OCI-M2 (cell line): ENCODE measurements around the gene ETDC.

ENCODE experiments used
- DNase-seq: peaks from one replicate; lab custom pipeline; 2025; ENCODE audit not compliant: unreplicated experiment; lab: John Stamatoyannopoulos, UW

ETDC gene

DNA sequence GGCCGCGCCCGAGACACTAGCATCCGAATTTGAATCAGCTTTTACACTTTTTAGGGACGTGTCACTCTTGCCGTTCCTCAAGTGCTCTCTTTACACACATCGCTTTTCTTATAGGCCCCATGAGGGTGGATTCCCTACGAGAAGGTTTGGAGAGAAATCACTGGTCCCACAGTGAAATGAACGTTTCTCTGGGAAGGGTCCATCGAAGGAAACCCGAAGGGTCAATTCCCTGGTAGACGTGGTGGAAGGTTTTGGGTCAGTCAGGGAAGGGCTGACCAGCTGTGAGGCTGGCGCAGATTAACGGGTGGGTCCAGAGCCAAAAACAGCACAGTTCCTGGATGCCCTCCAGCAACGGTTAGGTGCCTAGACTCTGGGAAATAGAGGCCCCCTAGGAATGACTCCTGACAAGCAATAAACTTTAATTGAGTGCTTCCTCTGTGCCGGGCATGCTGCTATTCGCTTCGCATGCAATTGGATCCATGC lies 35.9 kb downstream of the ETDC start:
- no peak for DNase-seq

DNA sequence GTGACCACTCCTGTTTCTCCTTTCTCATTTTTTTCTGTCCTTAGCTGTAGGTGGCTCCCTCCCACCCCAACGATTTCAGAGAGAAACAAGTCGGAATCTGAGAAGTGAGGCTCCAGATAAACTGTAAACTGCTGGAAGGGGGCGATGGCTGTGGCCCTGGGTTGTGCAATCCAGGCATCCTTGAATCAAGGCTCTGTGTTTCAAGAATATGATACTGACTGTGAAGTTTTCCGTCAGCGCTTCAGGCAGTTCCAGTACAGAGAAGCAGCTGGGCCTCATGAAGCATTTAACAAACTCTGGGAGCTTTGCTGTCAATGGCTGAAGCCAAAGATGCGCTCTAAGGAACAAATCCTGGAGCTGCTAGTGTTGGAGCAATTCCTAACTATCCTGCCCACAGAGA lies 37.7 kb downstream of the ETDC start:
- DNase-seq = no peak

DNA sequence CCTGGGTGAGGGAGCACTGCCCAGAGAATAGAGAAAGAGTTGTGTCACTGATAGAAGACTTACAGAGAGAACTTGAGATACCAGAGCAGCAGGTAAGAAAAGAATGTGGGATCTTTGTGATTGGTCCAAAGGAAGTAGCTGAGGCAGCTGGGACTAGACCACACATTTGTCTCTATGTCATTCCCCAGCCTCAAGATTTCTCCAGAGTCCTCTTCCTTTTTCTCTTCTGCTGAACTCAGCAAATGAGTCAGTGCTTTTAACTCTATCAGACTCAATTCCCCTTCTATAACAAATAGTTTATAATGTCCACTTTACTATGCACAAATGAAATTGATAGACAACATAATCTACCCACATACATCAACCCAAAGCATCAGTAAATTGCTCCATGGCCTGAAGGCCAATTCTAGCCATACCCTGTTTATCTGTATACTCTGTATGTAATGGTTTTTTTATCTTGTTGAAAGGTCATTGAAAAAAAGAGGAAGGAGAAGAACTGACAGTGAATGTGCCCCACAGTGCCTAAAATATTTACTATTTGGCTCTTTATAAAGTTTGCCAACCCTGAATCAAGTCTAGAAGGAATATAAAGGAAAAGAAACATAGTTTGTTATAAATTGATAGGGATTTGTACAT lies 38.2 kb downstream of the ETDC start:
- DNase-seq = no peak

DNA sequence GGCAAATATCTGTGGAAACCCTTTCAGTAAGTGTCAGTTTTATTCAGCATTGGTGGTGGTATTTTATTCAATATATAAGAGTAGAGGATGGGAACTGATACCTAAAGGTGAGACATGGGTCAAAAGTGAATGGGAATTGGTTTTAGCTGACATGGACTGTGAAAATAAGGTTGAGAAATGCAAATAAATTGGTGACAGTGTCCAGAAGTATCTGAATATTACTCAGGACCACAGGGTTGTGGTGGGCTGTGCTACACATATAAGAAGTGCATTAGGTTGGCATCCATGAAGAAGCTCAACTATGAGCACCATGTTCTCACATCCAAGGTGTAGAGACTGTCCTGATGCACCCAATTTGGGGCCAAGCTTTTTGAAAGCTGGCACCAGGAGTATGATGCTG lies 45.0 kb downstream of the ETDC start:
- no peak for DNase-seq
